ENCODE results near the gene OFD1.

GRCh38 chrX:13748486-13748885 is 13.9 kb downstream of the OFD1 start:
- TF ChIP-seq CTCF (IDR thresholded peaks at IDR 0.05; ENCODE audit: extremely low read depth in 1 of 2, insufficient read depth in 1 of 2, low read depth in 1 of 2, low read length in 2 of 2) (no peak), EZH2 (IDR thresholded peaks at IDR 0.05; ENCODE audit: borderline replicate concordance, low read depth, low read length, severe bottlenecking) (no peak), POLR2A (IDR thresholded peaks at IDR 0.05; ENCODE audit: low read depth, low read length) (no peak), POLR2AphosphoS5 (IDR thresholded peaks at IDR 0.05; ENCODE audit: insufficient read depth, low read depth, low read length) (no peak), MAX (IDR thresholded peaks at IDR 0.05; ENCODE audit: insufficient read depth, insufficient read length) (no peak), JUN (IDR thresholded peaks at IDR 0.05; ENCODE audit: borderline replicate concordance, insufficient read depth, insufficient read length, low read depth) (no peak)
